ENCODE data around the gene ADCY7. TPM values are rescaled to one million over a fixed set of nuclear protein-coding genes. Genes with fewer than 3 reads are reported as not detected.
A peak's percentile ranks its signal among the peaks of the same experiment; 100 is the strongest.

Gene ADCY7
- total and polyA plus RNA-seq, 9 of the 15 experiments (the other 6 are each of a cell fraction or from before 2014, with no cell fraction given): 2.3 to 108 (median 28.6) TPM

DNA sequence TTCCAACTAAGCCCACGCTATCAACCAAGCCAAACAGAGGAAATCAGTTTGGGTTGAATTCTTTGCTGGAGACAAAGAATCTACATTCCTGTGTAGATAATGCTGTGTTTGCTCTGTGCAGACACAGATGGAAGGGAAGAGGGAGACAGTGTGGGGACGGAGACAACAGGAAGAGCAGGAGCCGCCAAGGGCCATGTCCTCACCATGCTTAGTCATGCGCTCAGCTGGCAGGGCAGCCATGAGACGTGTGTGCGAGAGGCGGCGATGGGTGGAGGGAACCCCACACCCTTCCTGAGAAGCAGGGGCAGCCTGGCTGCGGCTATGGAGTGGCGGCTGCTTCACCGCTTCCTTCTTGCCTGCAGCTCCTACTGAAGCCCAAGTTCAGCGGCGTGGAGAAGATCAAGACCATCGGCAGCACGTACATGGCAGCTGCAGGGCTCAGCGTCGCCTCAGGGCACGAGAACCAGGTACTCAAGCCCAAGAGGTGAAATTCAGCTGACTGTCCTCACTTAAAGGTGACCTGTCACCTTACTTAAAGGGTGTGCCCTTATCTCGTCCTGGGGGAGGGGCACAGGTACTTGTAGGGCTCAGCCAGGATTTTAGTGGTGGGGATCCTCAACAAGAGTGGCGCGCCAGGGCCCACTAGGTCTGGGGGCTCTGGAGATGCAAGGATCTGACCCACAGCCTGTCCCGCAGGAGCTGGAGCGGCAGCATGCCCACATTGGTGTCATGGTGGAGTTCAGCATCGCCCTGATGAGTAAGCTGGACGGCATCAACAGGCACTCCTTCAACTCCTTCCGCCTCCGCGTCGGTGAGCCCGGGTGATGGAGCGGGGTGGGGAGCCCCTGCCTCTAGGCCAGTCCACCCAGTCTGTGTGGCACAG lies 47.5 kb downstream of the ADCY7 start:
- Histone ChIP-seq H2AFZ (ENCODE audit: low read depth, low read length) (no peak overlapping the region), H3K9me1 (ENCODE audit: control insufficient read depth, insufficient read depth, low read length) (no peaks in the 10 kb centered on the region), H3K9ac (ENCODE audit: insufficient read depth in 1 of 2, low read depth in 2 of 2, low read length in 2 of 2) (peak overlapping the region in 1 of 2 experiments; percentile 17; a peak in 1 of 4 replicates), H3K9me3 (replicated peaks; ENCODE audit: control insufficient read depth, insufficient read depth, low read depth, low read length) (no peaks in the 10 kb centered on the region), H3K27me3 (ENCODE audit: control insufficient read depth in 2 of 2, insufficient read depth in 2 of 2, low read length in 2 of 2) (no peaks in the 10 kb centered on the region), H3K79me2 (ENCODE audit: control insufficient read depth, insufficient read depth, low read length) (no peaks in the 10 kb centered on the region), H3K4me3 (no peak overlapping the region), H3K36me3 (ENCODE audit: control insufficient read depth, insufficient read depth, low read length) (peaks cover 98% of the 10 kb centered on the region), H3K4me2 (ENCODE audit: insufficient read depth, low read length) (no peak overlapping the region), H3K27ac (ENCODE audit: extremely low read depth, low read depth, low read length) (no peak overlapping the region), H4K20me1 (replicated peaks; ENCODE audit: control insufficient read depth, insufficient read depth, low read length) (no peaks in the 10 kb centered on the region; the same call in 1 of the 2 replicates), H3K4me1 (replicated peaks in 1 of 2; ENCODE audit: control insufficient read depth in 2 of 2, insufficient read depth in 2 of 2, low read length in 2 of 2) (peaks cover 0 to 17% of the 10 kb centered on the region in 2 experiments; a peak in 2 of 5 replicates)
- ChIA-PET CTCF (ENCODE audit: low intra/inter-chr PET ratio) (no interaction called here), POLR2A (interaction anchor here (0.6 to 1.1 kb wide), 3 partner anchors 11 to 47 kb away, joined by 3 read pairs; no protein-coding TSS in a partner anchor)
- FAIRE-seq (peak; percentile 32), ATAC-seq (peak; percentile 20; the same call in 2 of the 3 replicates), DNase-seq (ENCODE audit: extremely low read depth in 1 of 4, low spot score in 3 of 4) (no peak)
- intact Hi-C loops (cut with micrococcal nuclease): no loop called here
- in situ Hi-C loops (cut with MboI): no loop called here
- 83% methylated on average over 29 of the region's 31 CpGs for WGBS (ENCODE audit: insufficient coverage, low coverage, missing lambda C conversion rate)
- no peak for TF ChIP-seq HNRNPUL1 (IDR thresholded peaks at IDR 0.05; ENCODE audit: low read length)
- TF ChIP-seq POLR2AphosphoS5 (IDR thresholded peaks at IDR 0.05; ENCODE audit: control insufficient read depth, insufficient read depth, low read depth, low read length): peak; percentile 48; the same call in 1 of the 2 replicates
- TF ChIP-seq ZZZ3 (IDR thresholded peaks at IDR 0.05): no peak
- 0 out of 2 replicates have a peak, but pooled peaks have one; percentile 32 for TF ChIP-seq TFAP4 (CRISPR knock-in tag; IDR thresholded peaks at IDR 0.05; ENCODE audit: borderline replicate concordance)
- peak; percentile 60 for TF ChIP-seq RBM22 (IDR thresholded peaks at IDR 0.05; ENCODE audit: low read depth, low read length, poor library complexity, severe bottlenecking)
- TF ChIP-seq NFE2 (IDR thresholded peaks at IDR 0.05; ENCODE audit: low read depth): peak; percentile 54; the same call in 1 of the 2 replicates
- peak; percentile 61; the same call in 1 of the 2 replicates for TF ChIP-seq ZBTB33 (CRISPR knock-in tag; IDR thresholded peaks at IDR 0.05)
- TF ChIP-seq, protein P1, sequence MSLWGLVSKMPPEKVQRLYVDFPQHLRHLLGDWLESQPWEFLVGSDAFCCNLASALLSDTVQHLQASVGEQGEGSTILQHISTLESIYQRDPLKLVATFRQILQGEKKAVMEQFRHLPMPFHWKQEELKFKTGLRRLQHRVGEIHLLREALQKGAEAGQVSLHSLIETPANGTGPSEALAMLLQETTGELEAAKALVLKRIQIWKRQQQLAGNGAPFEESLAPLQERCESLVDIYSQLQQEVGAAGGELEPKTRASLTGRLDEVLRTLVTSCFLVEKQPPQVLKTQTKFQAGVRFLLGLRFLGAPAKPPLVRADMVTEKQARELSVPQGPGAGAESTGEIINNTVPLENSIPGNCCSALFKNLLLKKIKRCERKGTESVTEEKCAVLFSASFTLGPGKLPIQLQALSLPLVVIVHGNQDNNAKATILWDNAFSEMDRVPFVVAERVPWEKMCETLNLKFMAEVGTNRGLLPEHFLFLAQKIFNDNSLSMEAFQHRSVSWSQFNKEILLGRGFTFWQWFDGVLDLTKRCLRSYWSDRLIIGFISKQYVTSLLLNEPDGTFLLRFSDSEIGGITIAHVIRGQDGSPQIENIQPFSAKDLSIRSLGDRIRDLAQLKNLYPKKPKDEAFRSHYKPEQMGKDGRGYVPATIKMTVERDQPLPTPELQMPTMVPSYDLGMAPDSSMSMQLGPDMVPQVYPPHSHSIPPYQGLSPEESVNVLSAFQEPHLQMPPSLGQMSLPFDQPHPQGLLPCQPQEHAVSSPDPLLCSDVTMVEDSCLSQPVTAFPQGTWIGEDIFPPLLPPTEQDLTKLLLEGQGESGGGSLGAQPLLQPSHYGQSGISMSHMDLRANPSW (CRISPR knock-in tag; IDR thresholded peaks at IDR 0.05): no peak
- TF ChIP-seq SRSF9 (IDR thresholded peaks at IDR 0.05; ENCODE audit: borderline replicate concordance, low read depth, low read length): no peak
- peak; percentile 50; the same call in 1 of the 2 replicates for TF ChIP-seq POLR2A (conservative IDR thresholded peaks at IDR 0.05)
- TF ChIP-seq, protein P2, sequence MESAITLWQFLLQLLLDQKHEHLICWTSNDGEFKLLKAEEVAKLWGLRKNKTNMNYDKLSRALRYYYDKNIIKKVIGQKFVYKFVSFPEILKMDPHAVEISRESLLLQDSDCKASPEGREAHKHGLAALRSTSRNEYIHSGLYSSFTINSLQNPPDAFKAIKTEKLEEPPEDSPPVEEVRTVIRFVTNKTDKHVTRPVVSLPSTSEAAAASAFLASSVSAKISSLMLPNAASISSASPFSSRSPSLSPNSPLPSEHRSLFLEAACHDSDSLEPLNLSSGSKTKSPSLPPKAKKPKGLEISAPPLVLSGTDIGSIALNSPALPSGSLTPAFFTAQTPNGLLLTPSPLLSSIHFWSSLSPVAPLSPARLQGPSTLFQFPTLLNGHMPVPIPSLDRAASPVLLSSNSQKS (CRISPR knock-in tag; IDR thresholded peaks at IDR 0.05): no peak
- TF ChIP-seq POLR2G (IDR thresholded peaks at IDR 0.05; ENCODE audit: low read depth, low read length): peak; percentile 64
- no TSS peak for BruUV-seq (replicated peaks)
